NK-92 (cell line): ENCODE measurements around the gene PPP2R5C.
A peak's percentile ranks its signal among the peaks of the same experiment; 100 is the strongest.

Experiments
- DNase-seq: peaks from one replicate; lab custom pipeline; 2025; ENCODE audit not compliant: unreplicated experiment; lab: John Stamatoyannopoulos, UW

PPP2R5C gene

DNA sequence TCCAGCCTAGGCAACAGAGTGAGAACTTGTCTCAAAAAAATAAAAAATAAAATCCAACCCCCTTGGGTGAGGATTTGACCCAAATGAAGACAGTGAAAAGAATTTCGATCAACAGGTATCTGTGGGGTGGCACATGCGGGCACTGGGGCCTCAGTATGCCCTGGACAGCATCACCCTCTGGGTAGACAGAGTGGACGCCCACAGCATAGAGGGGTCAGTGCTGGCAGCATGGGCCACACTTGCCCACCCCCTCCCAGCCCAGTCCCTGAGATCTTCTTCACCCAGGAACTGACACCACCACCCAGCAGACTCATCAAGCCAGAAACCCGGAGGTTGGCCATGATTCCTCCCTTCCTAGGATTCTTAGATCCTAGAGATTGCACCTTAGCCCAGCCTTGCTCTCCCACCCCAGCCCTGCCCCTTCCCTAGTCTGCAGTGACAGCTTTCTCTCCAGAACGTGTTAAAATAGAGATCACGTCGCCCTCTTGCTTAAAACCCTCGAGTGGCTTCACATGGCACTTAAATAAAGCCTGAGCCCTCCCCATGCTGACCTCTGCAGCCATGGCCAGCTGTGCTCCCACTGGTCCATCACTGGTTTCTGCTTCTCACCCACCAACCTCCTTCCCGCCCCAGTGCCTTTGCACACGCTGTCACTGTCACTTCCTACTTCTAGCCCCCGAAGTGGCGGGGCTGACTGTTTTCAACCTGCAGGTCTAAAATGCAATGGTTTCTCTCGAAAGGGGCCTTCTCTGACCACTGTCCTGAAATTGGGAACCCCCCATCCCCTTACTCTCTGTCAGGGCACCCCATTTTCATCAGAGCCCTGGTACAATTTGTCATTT is 176.6 kb downstream of the PPP2R5C start:
- DNase-seq = no peak

DNA sequence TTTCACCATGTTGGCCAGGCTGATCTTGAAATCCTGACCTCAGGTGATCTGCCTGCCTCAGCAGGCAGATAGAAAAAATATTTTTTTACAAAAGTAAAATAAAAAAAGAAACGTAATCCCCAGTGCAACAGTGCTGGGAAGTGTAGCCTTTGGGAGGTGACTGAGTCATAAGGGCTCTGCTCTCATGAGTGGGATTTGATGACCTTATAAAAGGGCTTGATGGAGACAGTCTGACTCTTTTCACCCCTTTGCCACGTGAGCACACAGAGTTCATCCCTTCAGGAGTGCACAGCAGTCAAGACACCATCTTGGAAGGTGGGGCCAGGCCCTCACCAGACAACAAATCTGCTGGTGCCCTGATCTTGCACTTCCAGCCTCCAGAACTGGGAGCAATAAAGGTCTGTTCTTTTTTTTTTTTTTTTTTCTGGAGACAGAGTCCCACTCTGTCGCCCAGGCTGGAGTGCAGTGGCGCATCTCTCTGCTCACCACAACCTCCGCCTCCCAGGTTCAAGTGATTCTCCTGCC is 178.2 kb downstream of the PPP2R5C start:
- DNase-seq = no peak

DNA sequence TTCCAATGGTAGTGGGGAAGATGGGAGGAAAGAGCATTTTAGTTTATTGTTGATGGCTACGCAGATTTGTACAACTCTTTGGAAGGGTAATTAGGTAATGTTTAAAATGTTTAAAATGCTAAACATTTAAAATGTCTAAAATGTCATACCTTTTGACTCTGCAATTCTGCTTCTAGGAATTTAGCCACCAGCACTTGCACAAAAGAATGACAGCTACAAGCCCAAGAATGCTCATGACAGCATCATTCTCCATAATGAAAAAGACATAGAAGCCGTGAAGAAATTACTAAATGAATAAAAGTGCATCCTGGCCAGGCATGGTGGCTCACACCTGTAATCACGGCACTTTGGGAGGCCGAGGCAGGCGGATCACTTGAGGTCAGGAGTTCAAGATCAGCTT is 182.9 kb downstream of the PPP2R5C start:
- DNase-seq = no peak

DNA sequence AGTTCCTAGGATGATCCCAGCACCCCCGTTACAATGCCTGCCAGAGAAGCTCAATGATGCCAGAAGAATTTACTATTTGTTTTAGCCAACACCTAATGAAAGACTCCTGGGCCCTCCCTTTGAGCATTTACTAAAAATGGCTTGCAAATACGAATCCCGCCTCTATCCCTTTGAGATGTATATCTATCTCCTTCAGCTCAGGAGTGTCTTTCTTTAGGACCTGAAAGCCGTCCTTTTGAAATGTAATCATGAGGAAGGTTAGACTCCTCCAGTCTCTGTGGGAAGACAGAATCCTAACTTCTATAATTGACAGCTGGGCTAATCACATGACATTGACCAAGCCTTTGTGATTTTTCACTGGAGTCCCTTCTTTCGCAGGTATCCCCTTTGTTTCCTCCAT is 183.7 kb downstream of the PPP2R5C start:
- DNase-seq = no peak

GRCh38 chr14:101947577-101947903 is 186.0 kb downstream of the PPP2R5C start:
- no peak for DNase-seq

DNA sequence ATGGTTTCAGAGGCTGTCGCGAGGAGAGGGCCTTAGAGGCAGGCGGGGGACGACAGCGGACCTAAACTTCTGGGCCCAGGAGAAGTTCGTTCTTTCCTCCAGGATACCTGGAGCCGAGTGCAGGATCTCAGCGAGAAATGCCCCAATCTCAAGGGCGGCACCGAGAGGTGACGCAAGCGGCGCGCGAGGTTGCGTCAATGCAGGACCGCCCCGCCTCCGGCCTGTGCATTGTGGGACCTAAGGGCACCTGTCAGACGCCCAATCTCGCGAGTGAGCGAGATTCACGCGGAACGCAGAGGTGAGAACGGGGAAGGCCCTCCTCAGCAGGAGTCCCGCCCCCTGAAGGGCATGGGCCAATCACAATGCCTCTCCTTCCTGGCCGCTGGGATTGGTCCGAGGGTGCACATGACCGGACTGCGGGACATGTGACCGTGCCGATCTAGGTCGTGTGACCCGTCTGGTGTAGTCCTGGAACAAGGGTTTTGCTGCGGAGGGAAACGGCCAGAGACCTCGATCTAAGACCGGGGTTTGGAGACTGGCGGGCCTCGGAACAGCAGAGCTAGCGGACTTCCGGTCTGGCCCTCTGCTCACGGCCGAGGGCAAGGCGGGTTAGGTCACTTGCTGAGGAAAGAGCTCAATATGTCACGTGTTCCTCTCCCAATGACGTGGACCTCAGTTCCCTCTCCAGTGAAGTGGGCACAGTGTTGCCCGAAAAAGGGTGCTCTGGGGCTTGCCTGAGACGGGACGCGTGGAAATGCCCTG is 186.6 kb downstream of the PPP2R5C start:
- DNase-seq = peak; percentile 96

DNA sequence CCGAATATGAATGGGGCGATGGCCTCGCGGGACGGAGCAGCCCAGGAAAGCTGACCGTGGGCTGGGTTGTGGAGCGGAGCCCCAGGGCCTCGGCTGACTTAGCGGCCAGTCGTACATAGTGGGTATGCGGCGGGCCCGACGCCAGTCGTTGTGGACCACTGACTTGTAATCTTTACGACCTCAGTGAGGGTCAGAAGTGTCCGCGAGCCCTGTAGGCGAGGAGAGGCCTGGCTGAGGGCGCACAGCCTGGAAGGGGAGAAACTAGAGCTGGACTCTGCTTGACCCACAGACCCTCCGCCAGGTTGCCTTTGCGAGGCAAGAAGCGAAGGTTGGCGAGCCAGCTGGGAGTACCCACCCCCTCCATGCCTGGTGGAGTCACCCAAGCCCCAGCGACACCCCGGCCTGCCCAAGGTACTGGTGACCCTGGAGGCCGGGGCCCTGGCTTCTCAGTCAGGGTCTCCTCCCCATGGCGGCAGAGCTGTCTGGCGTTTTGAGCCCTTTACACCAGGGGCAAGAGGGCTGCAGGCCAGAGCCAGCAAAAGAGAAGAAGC is 187.2 kb downstream of the PPP2R5C start:
- DNase-seq = no peak

DNA sequence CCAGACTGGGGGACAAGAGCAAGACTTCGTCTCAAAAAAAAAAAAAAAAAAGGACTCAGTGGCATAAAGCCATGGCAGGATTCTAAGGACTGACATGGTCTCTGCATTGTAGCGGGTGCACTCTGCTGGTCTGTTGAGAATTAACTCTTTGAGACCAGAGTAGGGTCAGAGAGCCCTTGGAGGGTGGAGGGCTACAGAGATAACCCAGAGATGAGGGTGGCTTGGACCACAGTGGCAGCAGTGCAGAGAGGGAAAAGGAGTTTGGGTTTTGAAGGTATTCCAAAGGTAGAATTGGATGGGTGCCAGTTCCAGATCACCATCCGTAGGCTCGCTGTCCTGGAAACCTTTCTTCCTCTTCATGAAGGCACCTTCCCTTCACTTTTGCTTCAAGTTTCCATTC is 188.6 kb downstream of the PPP2R5C start:
- DNase-seq = no peak

DNA sequence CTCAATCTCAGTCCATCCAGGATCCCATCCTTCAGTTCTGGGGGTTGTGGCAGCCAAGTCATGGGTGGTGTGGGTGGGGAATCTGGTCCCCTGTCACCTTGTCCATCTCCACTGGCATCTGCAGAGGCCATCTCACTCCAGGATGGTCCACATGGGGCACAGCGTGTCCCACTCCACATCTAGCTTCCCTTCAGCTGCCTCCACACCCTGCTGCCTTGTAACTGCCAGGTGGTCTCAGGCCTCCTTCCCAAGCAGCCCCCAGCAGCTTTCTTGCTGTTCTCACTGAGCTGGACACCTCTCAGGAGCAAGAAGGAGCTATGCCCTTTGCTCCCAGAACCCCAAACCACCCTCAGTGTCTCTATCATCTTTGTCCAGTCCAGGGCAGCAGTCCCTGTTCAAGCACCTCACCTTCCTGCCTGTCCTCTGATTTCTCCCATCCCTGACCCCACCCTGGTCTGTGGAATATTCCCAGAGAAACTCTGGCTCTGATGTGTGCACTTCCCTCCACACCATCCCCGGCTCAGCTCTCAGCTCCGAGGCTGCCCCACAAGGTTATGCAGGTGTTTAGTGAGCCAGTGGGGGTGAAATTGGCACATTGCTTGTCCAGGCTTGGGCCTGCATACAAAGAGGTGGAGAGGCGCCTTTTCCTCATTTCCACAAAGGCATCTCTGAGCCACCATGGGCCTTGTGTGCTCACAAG is 189.2 kb downstream of the PPP2R5C start:
- DNase-seq = no peak

DNA sequence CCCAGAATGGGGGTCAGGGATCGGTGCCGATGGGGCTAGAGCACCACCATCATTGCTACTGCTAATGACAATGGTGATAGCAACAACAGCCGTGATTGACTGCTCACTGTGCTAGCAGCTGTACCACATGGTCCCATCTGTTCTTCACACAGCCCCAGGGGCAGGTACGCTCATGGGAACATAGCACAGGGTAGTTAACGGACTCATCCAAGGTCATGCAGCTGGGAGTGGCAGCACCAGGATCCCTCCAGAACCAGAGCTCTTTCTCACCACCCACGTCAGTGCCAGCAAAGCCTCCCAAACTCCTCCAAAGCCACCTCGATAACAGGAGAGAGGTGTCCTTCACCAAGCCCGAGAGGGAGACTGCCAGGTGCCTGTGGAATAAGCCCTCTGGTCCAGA is 191.6 kb downstream of the PPP2R5C start:
- no peak for DNase-seq

DNA sequence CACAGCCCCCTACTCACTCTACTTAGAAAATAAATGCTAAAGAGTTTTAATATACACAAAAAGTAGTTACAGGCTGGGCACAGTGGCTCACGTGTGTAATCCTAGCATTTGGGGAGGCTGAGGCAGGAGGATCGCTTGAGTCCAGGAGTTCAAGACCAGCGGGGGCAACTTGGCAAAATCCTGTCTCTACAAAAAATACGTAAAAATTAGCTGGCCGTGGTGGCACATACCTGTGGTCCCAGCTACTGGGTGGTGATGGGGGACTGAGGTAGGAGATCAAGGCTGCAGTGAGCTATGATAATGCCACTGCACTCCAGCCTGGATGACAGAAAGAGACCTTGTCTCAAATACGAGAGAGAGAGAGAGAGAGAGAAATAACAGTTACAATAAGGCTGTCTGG is 193.0 kb downstream of the PPP2R5C start:
- DNase-seq = no peak

DNA sequence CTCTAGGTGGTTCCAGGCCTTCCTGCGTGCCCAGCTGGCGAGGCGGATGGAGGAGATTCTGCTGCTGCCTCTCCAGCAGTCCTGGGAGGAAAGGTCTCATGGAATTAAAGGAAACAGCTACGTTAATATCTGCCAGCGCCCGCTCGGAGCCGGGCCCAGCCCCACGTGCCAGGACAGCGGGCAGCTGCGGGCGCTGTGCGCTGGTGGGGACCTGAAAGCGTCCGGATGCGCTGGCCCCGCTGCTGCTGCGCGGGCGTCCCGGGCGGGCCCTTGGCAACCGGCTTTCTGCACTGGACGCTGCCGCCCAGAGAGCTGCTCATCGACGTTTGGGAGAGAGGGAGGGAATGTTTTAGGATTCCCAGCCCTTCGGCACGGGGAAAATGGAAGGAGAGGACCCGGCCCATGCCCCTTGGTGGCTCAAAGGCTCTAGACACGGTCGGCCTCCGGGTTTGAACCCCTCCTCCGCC is 194.2 kb downstream of the PPP2R5C start:
- no peak for DNase-seq

DNA sequence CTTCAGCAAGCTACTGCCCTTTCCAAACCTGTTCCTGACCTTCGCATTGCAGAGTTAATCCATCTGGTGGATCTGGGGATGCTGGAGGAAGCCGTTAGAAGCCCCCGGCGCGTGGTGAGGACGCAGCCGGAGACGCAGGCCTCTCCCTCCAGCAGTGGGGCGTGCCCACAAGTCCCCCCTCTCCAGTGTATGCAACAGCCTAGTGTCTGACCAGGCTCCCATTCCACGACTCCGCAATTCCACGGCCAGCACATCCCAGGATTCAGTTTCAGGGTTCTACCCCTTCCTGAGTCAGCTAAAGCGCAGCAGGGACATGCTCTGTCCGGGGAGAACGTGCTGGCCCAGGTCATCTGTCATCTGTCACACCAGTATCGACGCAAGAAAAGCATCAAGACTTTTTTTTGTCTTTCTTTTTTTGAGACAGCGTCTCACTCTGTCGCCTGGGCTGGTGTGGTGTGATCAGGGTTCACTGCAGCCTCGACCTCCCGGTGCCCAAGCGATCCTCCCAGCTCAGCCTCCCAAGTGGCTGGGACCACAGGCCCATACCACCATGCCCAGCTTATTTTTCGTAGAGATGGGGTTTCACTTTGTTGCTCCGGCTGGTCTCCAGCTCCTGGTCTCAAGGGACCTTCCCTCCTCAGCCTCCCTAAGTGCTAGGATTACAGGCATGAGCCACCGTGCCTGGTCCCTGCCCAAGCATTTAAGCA is 194.8 kb downstream of the PPP2R5C start:
- DNase-seq = no peak

GRCh38 chr14:101957406-101958234 is 196.1 kb downstream of the PPP2R5C start:
- DNase-seq = no peak

DNA sequence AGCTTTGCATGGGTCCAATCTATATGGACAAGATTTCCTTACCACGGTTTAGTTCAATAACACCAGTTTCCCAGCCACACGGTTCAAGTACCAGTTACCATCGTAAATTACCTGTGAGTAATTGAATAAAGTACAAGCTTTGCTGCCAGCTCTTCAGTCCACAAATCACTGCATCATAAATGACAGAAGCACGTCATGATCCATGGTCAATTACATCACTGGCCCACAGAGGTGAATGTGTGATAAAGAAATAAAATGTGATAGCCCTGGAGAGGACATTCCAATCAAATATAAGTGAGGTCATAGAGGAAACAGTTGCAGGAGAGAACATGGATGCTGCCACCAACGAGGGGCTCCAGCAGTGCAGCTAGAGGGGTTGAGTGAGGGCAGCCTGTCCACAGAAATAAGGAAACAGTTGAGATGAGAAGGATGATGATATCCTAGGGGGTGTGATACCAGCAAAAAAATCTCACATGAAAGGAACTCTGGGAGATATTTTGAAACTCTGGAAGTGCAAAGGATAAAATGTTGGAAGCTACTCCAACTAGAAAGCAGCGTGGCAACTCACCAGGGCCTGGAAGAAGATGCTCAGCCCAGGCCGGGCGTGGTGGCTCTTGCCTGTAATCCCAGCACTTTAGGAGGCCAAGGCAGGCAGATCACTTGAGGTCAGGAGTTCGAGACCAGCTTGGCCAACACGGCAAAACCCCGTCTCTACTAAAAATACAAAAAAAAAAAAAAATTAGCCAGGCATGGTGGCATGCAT is 197.1 kb downstream of the PPP2R5C start:
- DNase-seq = no peak

DNA sequence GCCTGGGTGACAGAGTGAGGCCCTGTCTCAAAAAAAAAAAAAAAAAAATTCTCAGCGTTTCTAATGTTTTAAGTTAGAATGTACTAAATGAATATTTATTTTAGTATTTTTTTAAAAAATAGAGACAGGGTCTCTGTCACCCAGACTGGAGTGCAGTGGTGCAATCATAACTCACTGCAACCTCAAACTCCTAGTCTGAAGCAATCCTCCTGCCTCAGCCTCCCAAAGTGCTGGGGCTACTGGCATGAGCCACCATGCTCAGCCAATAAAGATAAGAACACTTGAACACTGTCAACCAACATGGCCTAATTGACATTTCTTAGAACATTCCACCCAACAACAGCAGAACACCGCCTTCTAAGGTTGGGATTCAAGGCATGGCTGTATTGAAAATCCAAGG is 197.8 kb downstream of the PPP2R5C start:
- DNase-seq = no peak

DNA sequence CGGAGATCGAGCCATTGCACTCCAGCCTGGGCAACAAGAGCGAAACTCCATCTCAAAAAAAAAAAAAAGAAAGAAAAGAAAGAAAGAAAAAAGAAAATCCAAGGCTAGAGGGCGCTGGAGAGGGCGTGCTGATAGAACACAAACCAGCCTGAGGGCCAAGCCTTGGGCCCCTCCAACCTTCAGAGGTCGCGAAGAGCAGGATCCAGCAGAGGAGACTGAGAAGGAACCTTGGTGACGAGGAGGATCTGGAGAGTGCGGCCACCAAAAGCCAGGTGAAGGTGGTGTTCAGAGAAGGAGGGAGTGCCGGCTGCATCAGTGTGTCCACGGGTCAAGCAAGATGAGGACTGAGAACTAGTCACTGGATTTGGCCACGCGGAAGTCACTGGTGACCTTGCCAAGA is 198.7 kb downstream of the PPP2R5C start:
- DNase-seq = no peak

DNA sequence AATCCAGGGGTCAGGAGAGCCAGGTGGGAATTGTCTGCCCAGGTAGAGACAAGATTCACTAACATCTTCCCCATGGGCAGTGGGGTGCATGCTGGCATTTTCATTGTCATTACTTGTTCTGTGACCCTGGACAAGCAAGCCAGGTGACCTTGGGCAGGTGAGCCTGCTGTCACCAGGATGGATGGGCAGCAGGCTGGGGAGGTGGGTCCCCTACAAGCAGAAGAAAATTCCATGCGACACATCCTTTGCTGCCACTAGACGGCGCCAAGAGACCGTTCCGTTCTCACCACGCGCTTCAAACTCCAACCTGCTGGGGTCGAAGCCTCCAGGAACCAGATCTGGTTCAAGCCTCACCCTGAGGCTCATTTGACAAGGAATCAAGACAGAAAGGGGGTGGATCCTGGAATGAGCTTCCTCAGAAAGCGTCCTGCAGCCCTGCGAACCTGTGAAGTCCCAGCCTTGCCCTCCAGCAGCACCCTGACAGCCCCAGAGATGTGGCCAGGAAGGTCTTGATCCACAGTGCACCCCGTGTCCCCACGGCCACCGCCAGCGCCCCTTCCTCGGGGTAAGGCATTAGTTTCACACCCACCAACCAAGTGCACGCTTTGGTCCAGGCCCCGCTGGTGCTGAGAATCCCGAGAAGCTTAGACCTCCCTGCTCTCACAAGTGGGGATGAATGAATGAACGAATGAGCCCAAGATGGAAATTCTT is 199.7 kb downstream of the PPP2R5C start:
- no peak for DNase-seq
